Activated naive CD4-positive, alpha-beta T cell treated with anti-CD3 and anti-CD28 coated beads, Interleukin-2, amount 10 ng/mL, durations not matched to agents 7 days and 5 days (primary cell): ENCODE results near the gene SNED1.

Experiments
- CTCF ChIA-PET: fragments of 350-600 bp; sonication (Branson Sonifier 250); formaldehyde crosslinking; loops from one replicate; lab custom pipeline; 2021; ENCODE audit warnings: antibody characterized with exemption; lab: Charles Lee
- DNase-seq: peaks from one replicate; pipeline ENCODE4 v3.0.0-alpha.2; 2020
- H3K27ac Mint-ChIP-seq: one replicate; pipeline ENCODE4 v1.8.0; 2021; ENCODE audit warnings: mild to moderate bottlenecking, moderate library complexity, mixed read lengths
- H3K27me3 Mint-ChIP-seq: one replicate; pipeline ENCODE4 v1.8.0; 2021; ENCODE audit warnings: mild to moderate bottlenecking, mixed read lengths
- H3K36me3 Mint-ChIP-seq: one replicate; pipeline ENCODE4 v1.8.0; 2021; ENCODE audit warnings: mixed read lengths
- H3K4me1 Mint-ChIP-seq: one replicate; pipeline ENCODE4 v1.8.0; 2021; ENCODE audit warnings: mixed read lengths
- H3K4me3 Mint-ChIP-seq: one replicate; pipeline ENCODE4 v1.8.0; 2021; ENCODE audit warnings: mild to moderate bottlenecking, moderate library complexity, mixed read lengths
- H3K9me3 Mint-ChIP-seq: one replicate; pipeline ENCODE4 v1.8.0; 2021; ENCODE audit warnings: mixed read lengths

The SNED1 gene

DNA sequence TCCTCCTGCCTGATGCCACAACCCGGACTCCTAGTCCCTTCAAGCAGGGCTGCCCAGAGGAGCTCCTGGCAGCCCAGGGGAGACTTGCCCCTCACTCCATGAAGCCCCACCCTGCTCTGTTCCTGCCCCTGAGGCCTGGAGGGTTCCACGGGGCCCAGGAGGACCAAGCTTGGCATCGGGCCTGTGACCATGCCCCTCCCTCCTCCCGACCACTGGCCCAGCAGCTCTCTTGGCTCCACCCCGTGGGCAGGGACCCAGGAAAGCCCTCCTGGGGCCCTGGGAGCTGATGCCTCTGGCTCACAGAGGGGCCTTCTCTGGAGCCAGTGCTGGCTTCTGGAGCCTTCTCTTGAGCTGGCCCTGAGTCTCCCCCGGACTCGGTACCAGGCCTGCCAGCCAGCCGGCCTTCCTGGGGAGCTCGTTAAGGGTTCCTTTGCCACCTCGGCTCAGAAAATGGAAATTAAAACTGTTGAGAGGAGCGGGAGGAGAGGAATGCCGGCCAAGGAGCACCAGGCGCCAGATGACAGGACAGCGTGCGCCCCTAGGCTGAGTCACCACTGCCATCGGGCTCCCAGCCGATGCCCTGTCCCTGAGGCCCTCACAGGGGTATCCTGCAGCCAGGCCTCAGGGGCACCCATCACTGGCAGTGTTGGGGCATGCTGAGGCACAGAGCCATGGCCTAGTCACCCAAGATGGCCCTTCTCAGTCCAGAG, 40.6 kb upstream of the SNED1 start:
- H3K27me3 Mint-ChIP-seq: peaks cover 22% of the 10 kb centered on the region
- H3K36me3 Mint-ChIP-seq: no peaks in the 10 kb centered on the region
- no peak overlapping the region for H3K27ac Mint-ChIP-seq
- H3K9me3 Mint-ChIP-seq: no peaks in the 10 kb centered on the region
- CTCF ChIA-PET: no interaction called here
- H3K4me3 Mint-ChIP-seq: no peak overlapping the region
- no peaks in the 10 kb centered on the region for H3K4me1 Mint-ChIP-seq
- no peak for DNase-seq

DNA sequence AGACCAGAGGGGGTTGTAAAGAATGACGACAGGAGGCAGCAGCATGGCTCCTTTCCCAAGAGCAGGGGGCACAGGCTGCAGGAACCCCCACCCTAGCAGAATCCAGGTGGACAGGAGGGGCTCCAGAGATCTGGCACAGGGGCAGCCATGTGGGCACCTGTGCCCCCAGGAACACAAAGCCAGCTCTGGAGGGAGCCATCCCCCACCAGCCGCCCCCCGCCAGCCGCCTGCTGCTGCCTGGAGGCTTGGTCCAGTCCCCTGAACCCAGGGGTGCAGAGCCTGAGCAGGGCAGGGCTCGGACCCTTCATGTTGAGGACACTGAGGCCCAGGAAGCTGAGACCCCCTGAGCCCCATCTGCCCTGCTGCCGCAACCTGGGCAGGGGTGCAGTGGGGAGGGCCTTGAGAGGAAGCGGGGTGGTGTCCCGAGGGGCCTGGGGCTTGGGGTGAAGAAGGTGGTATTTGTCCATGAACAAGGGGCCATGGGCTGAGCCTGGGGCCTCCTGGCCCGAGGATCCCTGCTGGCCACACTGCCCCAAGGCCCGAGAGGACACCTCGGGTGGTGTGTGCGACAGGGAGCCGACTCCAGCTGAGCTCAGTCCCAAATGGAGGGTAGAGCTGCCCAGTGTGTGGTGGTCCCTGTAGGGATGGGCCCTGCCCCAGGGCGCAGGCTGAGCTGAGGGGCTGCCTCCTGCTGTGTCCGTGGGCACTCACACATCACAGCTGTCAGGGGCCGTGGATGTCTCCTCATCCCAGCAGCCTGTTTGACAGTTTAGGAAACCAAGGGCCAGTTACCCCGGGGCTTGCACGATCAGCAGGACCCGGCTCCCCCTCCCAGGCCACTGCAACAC, 39.8 kb upstream of the SNED1 start:
- no peaks in the 10 kb centered on the region for H3K4me1 Mint-ChIP-seq
- no peak for DNase-seq
- CTCF ChIA-PET: no interaction called here
- H3K36me3 Mint-ChIP-seq: no peaks in the 10 kb centered on the region
- peaks cover 22% of the 10 kb centered on the region for H3K27me3 Mint-ChIP-seq
- no peaks in the 10 kb centered on the region for H3K9me3 Mint-ChIP-seq
- no peak overlapping the region for H3K27ac Mint-ChIP-seq
- no peak overlapping the region for H3K4me3 Mint-ChIP-seq

DNA sequence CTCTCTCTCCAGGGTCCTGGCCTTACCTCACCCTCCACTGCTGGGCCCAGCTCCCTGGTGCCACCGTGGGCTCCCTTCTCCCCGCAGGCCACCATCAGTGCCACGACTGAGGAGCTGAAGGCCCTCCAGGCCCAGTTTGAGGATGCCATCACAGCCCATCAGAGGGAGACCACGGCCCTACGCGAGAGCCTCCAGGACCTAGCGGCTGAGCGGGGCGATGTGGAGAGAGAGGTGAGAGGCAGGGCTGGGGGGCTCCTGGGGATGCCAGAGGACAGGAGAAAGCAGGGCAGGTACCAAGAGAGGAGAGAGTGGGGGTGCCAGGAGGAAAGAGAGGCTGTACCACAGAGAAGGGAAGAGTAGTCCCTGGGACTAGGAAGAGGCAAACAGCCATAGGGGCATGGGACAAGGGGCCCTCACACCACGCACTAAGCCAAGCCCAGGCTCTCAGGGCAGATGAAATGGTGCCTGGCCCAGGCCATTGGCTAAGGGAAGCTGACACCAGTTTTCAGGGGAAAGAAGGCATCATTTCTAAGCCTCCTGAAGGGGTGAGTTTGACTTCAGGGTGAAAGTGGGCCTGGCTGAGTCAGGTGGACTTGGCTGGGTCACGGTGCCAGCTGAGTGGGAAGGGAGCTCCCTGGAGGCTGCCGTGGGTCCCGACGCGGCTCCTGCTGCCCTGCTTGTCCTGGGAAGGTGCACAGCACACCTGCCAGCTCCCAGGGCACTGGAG, 39.0 kb upstream of the SNED1 start:
- Mint-ChIP-seq H3K27ac (no peak overlapping the region), H3K4me1 (no peaks in the 10 kb centered on the region), H3K4me3 (no peak overlapping the region), H3K36me3 (no peaks in the 10 kb centered on the region), H3K27me3 (peaks cover 17% of the 10 kb centered on the region), H3K9me3 (no peaks in the 10 kb centered on the region)
- DNase-seq: no peak
- CTCF ChIA-PET: no interaction called here

DNA sequence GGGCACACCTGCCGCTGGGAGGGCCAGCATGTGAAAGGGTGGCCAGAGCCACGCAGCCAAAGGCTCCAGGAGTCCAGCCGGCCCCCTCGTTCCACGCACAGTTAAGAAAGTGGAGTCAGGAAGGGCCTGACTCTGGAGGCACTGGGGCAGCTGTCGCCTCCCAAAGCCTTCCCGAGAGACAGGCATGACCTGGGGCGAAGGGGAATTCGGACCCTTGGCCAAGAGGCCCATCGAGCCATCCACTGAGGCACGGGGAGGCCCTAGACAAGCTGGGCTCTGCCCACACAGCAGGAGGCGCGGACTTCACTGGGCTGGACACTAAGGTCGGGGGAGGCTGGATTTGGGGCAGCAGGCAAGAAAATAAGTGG, 38.5 kb upstream of the SNED1 start:
- Mint-ChIP-seq H3K9me3 (no peaks in the 10 kb centered on the region), H3K27me3 (peaks cover 11% of the 10 kb centered on the region), H3K4me1 (no peaks in the 10 kb centered on the region), H3K4me3 (no peak overlapping the region), H3K36me3 (no peaks in the 10 kb centered on the region), H3K27ac (no peak overlapping the region)
- CTCF ChIA-PET: no interaction called here
- no peak for DNase-seq

DNA sequence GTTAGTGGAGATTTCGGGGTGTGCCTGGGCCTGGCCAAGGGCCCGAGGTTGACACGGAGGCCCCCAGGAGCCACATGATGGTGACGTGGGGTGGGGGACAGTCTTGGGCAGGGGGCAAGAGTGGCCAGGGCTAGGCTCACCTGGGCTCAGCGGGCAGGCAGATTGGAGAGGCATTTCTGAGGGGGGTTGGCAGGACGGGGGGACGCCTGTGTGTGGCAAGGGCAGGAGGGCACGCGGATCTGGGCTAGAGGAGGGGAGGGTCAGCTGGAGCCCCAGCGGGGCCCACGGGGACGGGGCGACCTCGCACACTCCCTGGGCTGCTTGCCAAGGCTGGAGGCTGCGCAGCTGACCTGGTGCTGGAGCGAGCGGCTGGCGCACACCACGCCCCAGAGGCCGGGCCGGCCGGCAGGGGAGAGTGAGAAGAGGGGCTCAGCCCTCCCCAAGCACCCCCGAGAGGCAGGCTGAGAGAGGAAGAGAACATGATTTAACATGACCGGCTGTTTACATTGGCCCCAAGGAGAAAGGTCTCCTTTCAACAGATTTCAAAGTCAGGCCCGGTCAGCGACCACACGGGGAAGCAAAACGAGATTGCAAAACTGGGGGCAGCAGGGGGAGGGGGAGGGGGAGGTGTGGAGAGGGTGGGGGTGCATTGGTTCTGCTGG, 38.0 kb upstream of the SNED1 start:
- Mint-ChIP-seq H3K36me3 (no peaks in the 10 kb centered on the region), H3K27ac (no peak overlapping the region), H3K27me3 (peaks cover 6% of the 10 kb centered on the region), H3K4me3 (no peak overlapping the region), H3K9me3 (no peaks in the 10 kb centered on the region), H3K4me1 (no peaks in the 10 kb centered on the region)
- no peak for DNase-seq
- CTCF ChIA-PET: no interaction called here

DNA sequence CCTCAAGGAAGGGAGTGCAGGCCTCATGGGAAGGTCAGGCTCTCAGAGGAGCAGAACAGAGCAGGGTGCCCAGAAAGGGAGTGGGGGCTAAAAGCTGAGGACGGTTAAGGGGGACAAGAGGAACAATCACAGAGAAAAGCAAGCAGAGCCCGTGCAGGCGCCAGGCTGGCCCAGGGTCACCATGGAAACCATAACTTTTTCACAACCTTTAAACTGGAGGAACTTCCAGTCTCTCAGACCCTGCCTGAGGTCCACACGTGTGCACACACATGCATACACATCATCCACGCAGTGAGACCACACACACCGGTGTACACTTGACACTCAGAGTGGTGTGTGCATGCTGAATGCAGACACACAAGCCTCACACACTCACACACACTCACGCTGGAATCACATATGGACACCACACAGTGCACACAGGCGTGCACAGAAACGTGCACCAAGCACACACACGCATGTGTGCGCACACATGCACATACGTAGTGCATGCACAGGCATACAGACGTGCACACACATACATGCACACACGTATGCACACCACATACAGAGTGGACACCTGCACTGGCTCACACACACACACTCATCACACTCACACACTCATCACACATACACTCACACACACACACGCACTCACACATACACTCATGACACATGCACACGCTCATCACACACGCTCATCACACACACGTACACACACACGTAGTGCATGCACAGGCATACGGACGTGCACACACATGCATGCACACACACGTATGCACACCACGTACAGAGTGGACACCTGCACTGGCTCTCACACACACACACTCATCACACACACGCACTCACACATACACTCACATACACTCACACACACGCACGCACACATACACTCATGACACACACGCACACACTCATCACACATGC, 37.2 kb upstream of the SNED1 start:
- CTCF ChIA-PET: no interaction called here
- H3K4me1 Mint-ChIP-seq: no peaks in the 10 kb centered on the region
- H3K4me3 Mint-ChIP-seq: no peak overlapping the region
- H3K27ac Mint-ChIP-seq: no peak overlapping the region
- no peaks in the 10 kb centered on the region for H3K9me3 Mint-ChIP-seq
- H3K27me3 Mint-ChIP-seq: peaks cover 5% of the 10 kb centered on the region
- no peak for DNase-seq
- no peaks in the 10 kb centered on the region for H3K36me3 Mint-ChIP-seq

DNA sequence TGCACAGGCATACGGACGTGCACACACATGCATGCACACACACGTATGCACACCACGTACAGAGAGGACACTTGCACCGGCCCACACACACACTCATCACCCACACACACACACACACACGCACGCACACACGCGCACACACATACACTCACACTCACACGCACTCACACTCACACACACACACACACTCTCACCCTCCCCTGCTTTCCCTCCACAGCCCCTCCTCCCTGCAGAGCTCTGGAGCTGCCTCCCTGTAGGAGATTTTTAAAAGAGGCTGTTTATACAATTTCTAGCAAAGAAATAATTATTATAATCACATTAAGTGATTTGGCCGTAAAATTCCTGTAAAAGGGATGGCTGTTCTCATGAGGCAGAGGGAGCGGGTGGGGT, 36.5 kb upstream of the SNED1 start:
- CTCF ChIA-PET: no interaction called here
- Mint-ChIP-seq H3K27me3 (peaks cover 5% of the 10 kb centered on the region), H3K4me1 (no peaks in the 10 kb centered on the region), H3K27ac (no peak overlapping the region), H3K9me3 (no peaks in the 10 kb centered on the region), H3K36me3 (no peaks in the 10 kb centered on the region), H3K4me3 (no peak overlapping the region)
- DNase-seq: no peak

DNA sequence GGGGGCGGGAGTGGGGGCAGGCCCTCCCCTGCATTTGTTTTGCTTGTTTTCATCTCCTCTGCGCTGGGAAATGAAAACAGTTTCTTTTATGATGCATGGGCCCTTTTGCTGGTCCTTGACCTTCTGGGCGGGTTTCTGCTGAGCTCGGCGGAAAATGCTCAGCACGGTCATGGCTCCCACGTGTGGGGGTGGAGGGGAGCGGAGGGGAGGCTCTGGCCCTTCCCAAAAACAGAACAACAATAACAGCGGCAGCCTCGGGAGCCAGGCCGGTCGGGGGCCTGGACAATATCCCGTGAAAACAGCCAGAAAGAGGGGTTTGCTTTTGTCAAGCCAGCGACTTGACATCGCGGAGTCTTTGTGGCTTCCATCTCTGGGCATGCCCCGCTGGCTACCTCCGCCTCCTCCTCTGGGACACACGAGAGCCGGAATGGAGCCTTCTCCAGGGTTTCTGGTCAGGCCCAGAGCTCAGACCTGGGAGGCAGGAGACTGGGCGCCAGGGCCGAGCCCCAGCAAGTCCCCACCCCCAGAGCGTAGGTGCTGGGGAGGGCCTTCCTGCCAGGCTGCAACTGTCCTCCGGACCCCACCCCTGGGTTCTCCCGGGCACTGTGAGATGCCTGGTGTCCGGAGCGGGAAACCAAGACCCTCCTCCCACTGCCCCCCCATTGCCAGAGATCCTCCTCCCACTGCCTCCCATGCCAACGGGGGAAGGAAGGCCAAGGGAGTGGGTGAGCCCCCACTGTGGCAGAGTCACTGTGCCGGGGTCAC, 35.9 kb upstream of the SNED1 start:
- DNase-seq: no peak
- Mint-ChIP-seq H3K27me3 (peaks cover 5% of the 10 kb centered on the region), H3K36me3 (no peaks in the 10 kb centered on the region), H3K4me1 (no peaks in the 10 kb centered on the region), H3K27ac (no peak overlapping the region), H3K9me3 (no peaks in the 10 kb centered on the region), H3K4me3 (no peak overlapping the region)
- CTCF ChIA-PET: no interaction called here

DNA sequence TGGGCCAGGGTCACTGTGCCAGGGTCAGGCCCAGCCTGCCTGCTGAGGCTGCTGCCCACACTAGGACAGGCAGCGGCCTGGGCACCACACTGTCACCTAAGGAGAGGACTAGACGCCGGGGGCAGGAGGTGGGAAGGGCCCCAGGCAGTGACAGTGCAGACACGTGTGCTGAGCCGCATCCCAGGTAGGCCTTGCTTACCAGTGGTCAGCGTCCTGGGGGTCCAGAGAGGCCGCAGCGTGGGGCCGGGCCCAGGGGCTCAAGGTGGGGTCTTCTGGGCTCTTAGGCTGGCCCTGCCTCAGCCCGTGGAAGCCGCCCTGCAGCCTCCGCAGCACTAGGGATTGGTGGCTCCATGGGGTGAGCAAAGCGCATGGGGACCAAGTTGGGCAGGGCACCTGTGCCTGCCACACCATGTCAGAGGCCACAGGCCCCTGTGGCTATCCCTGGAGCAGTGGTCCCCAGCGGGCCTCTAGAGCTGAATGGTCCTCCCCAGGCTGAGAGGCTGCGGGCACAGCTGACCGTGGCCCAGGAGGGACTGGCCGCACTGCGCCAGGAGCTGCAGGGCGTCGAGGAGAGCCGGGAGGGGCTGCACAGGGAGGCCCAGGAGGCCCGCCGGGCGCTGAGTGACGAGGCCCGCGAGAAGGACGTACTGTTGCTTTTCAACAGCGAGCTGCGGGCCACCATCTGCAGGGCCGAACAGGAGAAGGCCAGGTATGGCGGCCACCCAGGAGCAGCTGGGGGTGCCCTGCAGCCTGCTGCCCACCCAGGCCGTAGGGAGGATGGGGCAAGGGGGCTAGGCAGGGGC, 35.2 kb upstream of the SNED1 start:
- H3K9me3 Mint-ChIP-seq: no peaks in the 10 kb centered on the region
- H3K27me3 Mint-ChIP-seq: peaks cover 5% of the 10 kb centered on the region
- H3K4me1 Mint-ChIP-seq: no peaks in the 10 kb centered on the region
- H3K4me3 Mint-ChIP-seq: no peak overlapping the region
- H3K27ac Mint-ChIP-seq: no peak overlapping the region
- CTCF ChIA-PET: no interaction called here
- no peaks in the 10 kb centered on the region for H3K36me3 Mint-ChIP-seq
- DNase-seq: no peak

DNA sequence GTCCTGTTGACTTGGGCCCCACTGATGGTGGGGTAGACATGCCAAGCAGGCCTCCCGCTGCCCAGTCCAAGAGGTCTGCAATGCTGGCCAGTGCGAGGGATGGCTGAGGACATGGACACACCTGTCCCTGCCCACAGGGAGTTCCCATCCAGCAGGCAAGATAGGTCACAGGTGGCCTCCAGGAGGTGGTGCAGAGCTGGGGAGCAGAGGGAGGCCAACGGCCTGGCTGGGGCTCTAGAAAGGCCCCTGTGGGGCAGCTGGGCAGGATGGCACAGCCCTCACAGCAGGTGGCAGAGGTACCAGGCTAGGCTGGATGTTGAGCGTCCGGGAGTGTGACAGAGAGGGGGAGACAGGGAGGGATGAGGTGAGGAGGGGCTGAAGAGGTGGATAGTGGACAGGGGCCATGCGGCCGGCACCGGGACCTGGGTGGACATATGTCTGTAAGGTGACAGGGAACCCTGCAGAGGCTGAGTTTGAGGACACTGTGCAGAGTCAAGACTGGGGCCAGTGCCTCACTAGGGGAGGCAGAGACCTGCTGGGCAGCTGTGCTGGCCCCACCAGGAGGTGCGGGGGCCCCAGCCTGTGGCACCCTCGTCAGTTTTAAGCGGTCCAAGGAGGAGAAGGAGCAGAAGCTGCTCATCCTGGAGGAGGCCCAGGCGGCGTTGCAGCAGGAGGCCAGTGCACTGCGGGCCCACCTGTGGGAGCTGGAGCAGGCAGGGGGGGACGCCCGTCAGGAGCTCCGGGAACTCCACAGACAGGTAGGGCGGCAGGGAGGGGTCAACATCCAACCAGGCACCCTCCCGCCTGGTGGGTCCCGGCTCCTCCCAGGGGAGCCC, 34.3 kb upstream of the SNED1 start:
- Mint-ChIP-seq H3K9me3 (no peaks in the 10 kb centered on the region), H3K27me3 (peaks cover 4% of the 10 kb centered on the region), H3K36me3 (no peaks in the 10 kb centered on the region), H3K27ac (no peak overlapping the region), H3K4me1 (no peaks in the 10 kb centered on the region), H3K4me3 (no peak overlapping the region)
- no peak for DNase-seq
- CTCF ChIA-PET: no interaction called here

DNA sequence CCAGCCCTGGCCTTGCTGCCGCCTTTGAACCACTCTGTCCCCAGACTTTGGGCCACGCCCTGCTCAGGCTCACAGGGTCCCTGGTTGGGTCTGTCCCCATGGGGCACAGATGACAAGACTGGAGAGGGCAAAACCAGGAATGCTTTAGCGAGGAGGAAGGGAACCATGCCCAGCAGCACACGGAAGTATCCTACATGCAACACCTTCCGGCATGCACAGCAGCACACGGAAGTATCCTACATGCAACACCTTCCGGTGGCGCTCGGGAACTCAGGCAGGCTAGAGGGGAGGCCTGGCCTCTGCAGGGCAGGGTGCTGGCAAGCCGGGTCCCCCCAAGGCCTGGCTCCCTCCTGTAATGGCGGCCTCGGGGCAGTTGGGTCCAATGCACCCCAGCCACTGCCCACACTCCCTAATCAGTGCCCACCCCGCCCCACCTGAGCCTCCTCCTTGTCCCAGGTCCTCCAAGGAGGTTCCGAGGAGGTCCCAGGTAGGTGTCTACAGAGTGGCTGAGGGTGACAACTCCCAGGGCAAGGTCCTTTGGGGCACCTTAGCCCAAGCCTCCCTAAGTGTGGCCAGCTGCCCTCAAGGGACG, 33.6 kb upstream of the SNED1 start:
- CTCF ChIA-PET: no interaction called here
- no peaks in the 10 kb centered on the region for H3K36me3 Mint-ChIP-seq
- H3K27me3 Mint-ChIP-seq: no peaks in the 10 kb centered on the region
- H3K27ac Mint-ChIP-seq: no peak overlapping the region
- no peaks in the 10 kb centered on the region for H3K4me1 Mint-ChIP-seq
- DNase-seq: no peak
- no peaks in the 10 kb centered on the region for H3K9me3 Mint-ChIP-seq
- H3K4me3 Mint-ChIP-seq: no peak overlapping the region
